IMR-90 (cell line): ENCODE results near the gene SHROOM4. TPM values are rescaled to one million over a fixed set of nuclear protein-coding genes. Genes with fewer than 3 reads are reported as not detected.

Experiments
- ATAC-seq: fragments of 200-7000 bp; cut with Tn5 transposase; 2 replicates; pipeline ENCODE4 v1.9.1; 2020; ENCODE audit warnings: low read depth, mild to moderate bottlenecking, moderate library complexity
- BruUV-seq: library from RNA; stranded (reverse); fragments of 400-500 nt; replicated peaks from 2 replicates; lab custom pipeline; 2021; lab: Mats Ljungman, UMichigan
- CTCF ChIA-PET: fragments of 300-600 bp; formaldehyde crosslinking; extraction: SDS; loops from one replicate; lab custom pipeline; 2021; ENCODE audit warnings: antibody characterized with exemption; lab: Yijun Ruan, JAX
- POLR2A ChIA-PET: fragments of 300-600 bp; sonication (Branson Sonifier 250); formaldehyde crosslinking; loops from one replicate; lab custom pipeline; 2022; ENCODE audit warnings: antibody characterized with exemption; ENCODE audit not compliant: unreplicated experiment; lab: Charles Lee
- DNase-seq: peaks from one replicate; pipeline ENCODE4 v3.0.0; 2013
- H2AFZ ChIP-seq: replicated peaks from 2 replicates; pipeline ENCODE3; 2013; ENCODE audit warnings: low read length, mild to moderate bottlenecking; ENCODE audit not compliant: poor library complexity
- H2AK5ac ChIP-seq: 2 replicates; pipeline ENCODE4 v1.6.1; 2013; ENCODE audit warnings: low read depth, low read length, inconsistent platforms
- H2AK9ac ChIP-seq: replicated peaks from 2 replicates; pipeline ENCODE3; 2013; ENCODE audit warnings: mild to moderate bottlenecking, low read depth, low read length, moderate library complexity; ENCODE audit not compliant: poor library complexity
- H2BK120ac ChIP-seq: 2 replicates; pipeline ENCODE4 v1.6.1; 2013; ENCODE audit warnings: low read depth, low read length, inconsistent platforms
- H2BK15ac ChIP-seq: 3 replicates; pipeline ENCODE4 v1.6.1; 2013; ENCODE audit warnings: low read depth, low read length, inconsistent platforms
- H2BK20ac ChIP-seq: 2 replicates; pipeline ENCODE4 v1.6.1; 2013; ENCODE audit warnings: low read depth, mild to moderate bottlenecking, inconsistent platforms, low read length, moderate library complexity
- H2BK5ac ChIP-seq: 2 replicates; pipeline ENCODE4 v1.6.1; 2013; ENCODE audit warnings: mild to moderate bottlenecking, low read depth, low read length, inconsistent platforms; ENCODE audit not compliant: poor library complexity, severe bottlenecking
- H3K14ac ChIP-seq: replicated peaks from 2 replicates; pipeline ENCODE4 v1.6.1; 2013; ENCODE audit warnings: low read depth, low read length, inconsistent platforms
- H3K18ac ChIP-seq: 2 replicates; pipeline ENCODE4 v1.6.1; 2013; ENCODE audit warnings: low read depth, low read length, control low read depth
- H3K23ac ChIP-seq: 2 replicates; pipeline ENCODE4 v1.6.1; 2013; ENCODE audit warnings: low read depth, low read length, inconsistent platforms
- H3K27ac ChIP-seq: 2 replicates; pipeline ENCODE4 v1.5.1; 2013; ENCODE audit warnings: mild to moderate bottlenecking, control low read depth, low read length; ENCODE audit not compliant: insufficient read depth
- H3K27me3 ChIP-seq: 2 replicates; pipeline ENCODE4 v1.6.1; 2013; ENCODE audit warnings: low read length; ENCODE audit not compliant: control insufficient read depth, insufficient read depth
- H3K36me3 ChIP-seq: 2 replicates; pipeline ENCODE4 v1.6.1; 2013; ENCODE audit warnings: low read length, mixed read lengths; ENCODE audit not compliant: control insufficient read depth, insufficient read depth
- H3K4ac ChIP-seq: 2 replicates; pipeline ENCODE4 v1.6.1; 2013; ENCODE audit warnings: low read depth, low read length, inconsistent platforms
- H3K4me1 ChIP-seq: 2 replicates; pipeline ENCODE4 v1.6.1; 2013; ENCODE audit warnings: low read length, mixed read lengths; ENCODE audit not compliant: control insufficient read depth, insufficient read depth
- H3K4me2 ChIP-seq: 2 replicates; pipeline ENCODE4 v1.6.1; 2013; ENCODE audit warnings: low read depth, mild to moderate bottlenecking, control low read depth, low read length, moderate library complexity
- H3K4me3 ChIP-seq: 2 replicates; pipeline ENCODE4 v1.5.1; 2013; ENCODE audit warnings: low read depth, mild to moderate bottlenecking, control low read depth, low read length, moderate library complexity; ENCODE audit not compliant: insufficient read depth
- H3K56ac ChIP-seq: 2 replicates; pipeline ENCODE4 v1.6.1; 2013; ENCODE audit warnings: low read length, inconsistent platforms; ENCODE audit not compliant: insufficient read depth; ENCODE audit errors: extremely low read depth
- H3K79me1 ChIP-seq, 2 experiments: 2 replicates each; pipeline ENCODE4 v1.6.1; 2013; ENCODE audit warnings: low read length in 2 of 2, inconsistent platforms in 1 of 2, low read depth in 1 of 2
- H3K9ac ChIP-seq: 2 replicates; pipeline ENCODE4 v1.6.1; 2013; ENCODE audit warnings: low read depth, low read length, control low read depth
- H3K9me1 ChIP-seq: 2 replicates; pipeline ENCODE4 v1.6.1; 2013; ENCODE audit warnings: low read length, inconsistent platforms; ENCODE audit not compliant: insufficient read depth
- H3K9me3 ChIP-seq: 2 replicates; pipeline ENCODE4 v1.6.1; 2013; ENCODE audit warnings: low read length; ENCODE audit not compliant: control insufficient read depth, insufficient read depth
- H4K20me1 ChIP-seq: 2 replicates; pipeline ENCODE4 v1.6.1; 2013; ENCODE audit warnings: low read length, inconsistent platforms; ENCODE audit not compliant: insufficient read depth
- H4K5ac ChIP-seq: 2 replicates; pipeline ENCODE4 v1.6.1; 2013; ENCODE audit warnings: mild to moderate bottlenecking, low read depth, low read length, control low read depth
- H4K8ac ChIP-seq, 2 experiments: 2 replicates each; pipeline ENCODE4 v1.6.1; 2013; ENCODE audit warnings: low read depth in 2 of 2, low read length in 2 of 2, control low read depth in 1 of 2, inconsistent platforms in 1 of 2
- H4K91ac ChIP-seq: 2 replicates; pipeline ENCODE4 v1.6.1; 2013; ENCODE audit warnings: low read depth, low read length, inconsistent platforms; ENCODE audit not compliant: insufficient read depth
- BHLHE40 ChIP-seq: fragments of 150-350 bp; IDR thresholded peaks from 2 replicates; pipeline ENCODE4 v1.6.1; 2016; ENCODE audit warnings: mild to moderate bottlenecking, low read depth, low read length
- CEBPB ChIP-seq: IDR thresholded peaks from 2 replicates; pipeline ENCODE4 v1.6.1; 2012; ENCODE audit warnings: low read depth, low read length, improper control_type of control experiment
- CHD1 ChIP-seq: IDR thresholded peaks from 2 replicates; pipeline ENCODE4 v1.6.1; 2012; ENCODE audit warnings: low read depth, low read length, improper control_type of control experiment
- FOS ChIP-seq: fragments of 150-350 bp; IDR thresholded peaks from 2 replicates; pipeline ENCODE4 v1.6.1; 2016; ENCODE audit warnings: low read depth, low read length
- MAFK ChIP-seq: IDR thresholded peaks from 2 replicates; pipeline ENCODE4 v1.6.1; 2012; ENCODE audit warnings: low read depth, low read length, improper control_type of control experiment
- MAZ ChIP-seq: IDR thresholded peaks from 2 replicates; pipeline ENCODE4 v1.6.1; 2012; ENCODE audit warnings: low read depth, mild to moderate bottlenecking, low read length, improper control_type of control experiment, moderate library complexity, borderline replicate concordance
- MXI1 ChIP-seq: IDR thresholded peaks from 2 replicates; pipeline ENCODE4 v1.6.1; 2012; ENCODE audit warnings: low read depth, mild to moderate bottlenecking, low read length, moderate library complexity, borderline replicate concordance
- NFE2L2 ChIP-seq: fragments of 150-350 bp; IDR thresholded peaks from 2 replicates; pipeline ENCODE4 v1.6.1; 2016; ENCODE audit warnings: low read depth, mild to moderate bottlenecking, low read length
- POLR2A ChIP-seq: IDR thresholded peaks from 2 replicates; pipeline ENCODE4 v1.6.1; 2012; ENCODE audit warnings: mild to moderate bottlenecking, low read depth, low read length
- RAD21 ChIP-seq: IDR thresholded peaks from 2 replicates; pipeline ENCODE4 v1.6.1; 2012; ENCODE audit warnings: low read length, improper control_type of control experiment
- RCOR1 ChIP-seq: IDR thresholded peaks from 2 replicates; pipeline ENCODE4 v1.6.1; 2012; ENCODE audit warnings: mild to moderate bottlenecking, low read length, improper control_type of control experiment; ENCODE audit not compliant: insufficient replicate concordance
- RFX5 ChIP-seq: IDR thresholded peaks from 2 replicates; pipeline ENCODE4 v1.8.0; 2012; ENCODE audit warnings: low read depth, mild to moderate bottlenecking, low read length, moderate library complexity
- SMC3 ChIP-seq: fragments of 150-350 bp; IDR thresholded peaks from 2 replicates; pipeline ENCODE4 v1.6.1; 2016; ENCODE audit warnings: low read depth, mild to moderate bottlenecking, antibody characterized with exemption, low read length, moderate library complexity
- WGBS, 2 experiments: methylation state at CpG; one replicate each; pipeline versions ENCODE4 v1.1.5 to v1.1.7; 2013; ENCODE audit warnings: missing lambda C conversion rate in 2 of 2; ENCODE audit not compliant: insufficient read length in 1 of 2; ENCODE audit errors: extremely low coverage in 2 of 2; 5-methylcytosine and 5-hydroxymethylcytosine counted together
- dilution Hi-C: fragments of 300-500 bp; cut with HindIII; formaldehyde crosslinking; loops from one replicate; pipeline ENCODE4 v1.14.3; 2018; ENCODE audit warnings: low sequenced_read_pairs; ENCODE audit not compliant: unreplicated experiment
- in situ Hi-C: fragments of 300-500 bp; cut with MboI; formaldehyde crosslinking; loops from 3 replicates; pipeline ENCODE4 v1.14.3; 2019; ENCODE audit warnings: low sequenced_read_pairs, inconsistent platforms, mixed read lengths
- intact Hi-C: fragments of 100-400 bp; cut with micrococcal nuclease; formaldehyde crosslinking; loops from 2 replicates; pipeline ENCODE4 v1.10.0; 2022
- polyA plus RNA-seq, 3 experiments: library from polyadenylated mRNA; depleted of rRNA; stranded (reverse); fragments of >200 nt; gene quantifications; 2 replicates each; pipeline ENCODE4 v1.2.3, GENCODE V29; 2012; ENCODE audit warnings: low replicate concordance in 1 of 3
- total RNA-seq: library from RNA; depleted of rRNA; stranded (reverse); fragments of >200 nt; gene quantifications from 2 replicates; pipeline ENCODE4 v1.2.3, GENCODE V29; 2012
- TF ChIP-seq, protein P1 (sequence below): conservative IDR thresholded peaks from 2 replicates; pipeline ENCODE4 v1.5.1; 2012; ENCODE audit warnings: mild to moderate bottlenecking, low read depth, low read length, improper control_type of control experiment
- TF ChIP-seq, protein P2 (sequence below): fragments of 150-350 bp; IDR thresholded peaks from 2 replicates; pipeline ENCODE4 v1.6.1; 2016; ENCODE audit warnings: low read depth, mild to moderate bottlenecking, low read length, moderate library complexity, borderline replicate concordance
- TF ChIP-seq, protein P3 (sequence below): fragments of 150-350 bp; IDR thresholded peaks from 2 replicates; pipeline ENCODE4 v1.6.1; 2017; ENCODE audit warnings: mild to moderate bottlenecking, antibody characterized with exemption, low read length, low read depth

The SHROOM4 gene
- total and polyA plus RNA-seq, 2 of the 4 experiments (the other 2 are of a cell fraction) = 1.0 to 2.2 TPM

DNA sequence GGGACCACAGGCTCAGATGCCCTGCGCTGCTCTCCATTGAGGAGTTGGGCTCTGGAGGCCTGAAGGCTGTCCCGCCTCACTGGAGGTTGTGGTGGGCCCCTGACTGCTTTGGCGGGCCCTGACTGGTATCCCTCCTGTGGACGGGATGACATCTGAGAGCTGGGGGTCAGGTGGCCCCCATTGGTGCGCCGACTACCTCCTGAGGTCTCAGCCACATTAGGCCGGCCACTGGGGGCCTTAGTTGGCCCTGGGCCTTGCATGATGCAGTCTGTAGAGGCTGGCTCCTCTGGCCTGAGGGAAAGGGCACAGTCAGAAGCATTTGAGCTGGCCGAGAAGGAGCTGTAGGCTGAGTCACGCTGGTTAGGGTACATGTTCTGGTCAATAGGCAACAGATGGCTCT is 178.8 kb downstream of the SHROOM4 start:
- H2AFZ ChIP-seq = no peak overlapping the region
- in situ Hi-C loops = no loop called here
- TF ChIP-seq RFX5 (no peak), MXI1 (no peak), SMC3 (no peak), CHD1 (no peak), POLR2A (no peak), RAD21 (no peak), MAFK (no peak), NFE2L2 (no peak), MAZ (no peak), RCOR1 (no peak), BHLHE40 (no peak), CEBPB (no peak), FOS (no peak)
- TF ChIP-seq, protein P1, sequence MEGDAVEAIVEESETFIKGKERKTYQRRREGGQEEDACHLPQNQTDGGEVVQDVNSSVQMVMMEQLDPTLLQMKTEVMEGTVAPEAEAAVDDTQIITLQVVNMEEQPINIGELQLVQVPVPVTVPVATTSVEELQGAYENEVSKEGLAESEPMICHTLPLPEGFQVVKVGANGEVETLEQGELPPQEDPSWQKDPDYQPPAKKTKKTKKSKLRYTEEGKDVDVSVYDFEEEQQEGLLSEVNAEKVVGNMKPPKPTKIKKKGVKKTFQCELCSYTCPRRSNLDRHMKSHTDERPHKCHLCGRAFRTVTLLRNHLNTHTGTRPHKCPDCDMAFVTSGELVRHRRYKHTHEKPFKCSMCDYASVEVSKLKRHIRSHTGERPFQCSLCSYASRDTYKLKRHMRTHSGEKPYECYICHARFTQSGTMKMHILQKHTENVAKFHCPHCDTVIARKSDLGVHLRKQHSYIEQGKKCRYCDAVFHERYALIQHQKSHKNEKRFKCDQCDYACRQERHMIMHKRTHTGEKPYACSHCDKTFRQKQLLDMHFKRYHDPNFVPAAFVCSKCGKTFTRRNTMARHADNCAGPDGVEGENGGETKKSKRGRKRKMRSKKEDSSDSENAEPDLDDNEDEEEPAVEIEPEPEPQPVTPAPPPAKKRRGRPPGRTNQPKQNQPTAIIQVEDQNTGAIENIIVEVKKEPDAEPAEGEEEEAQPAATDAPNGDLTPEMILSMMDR = no peak
- TF ChIP-seq, protein P2, sequence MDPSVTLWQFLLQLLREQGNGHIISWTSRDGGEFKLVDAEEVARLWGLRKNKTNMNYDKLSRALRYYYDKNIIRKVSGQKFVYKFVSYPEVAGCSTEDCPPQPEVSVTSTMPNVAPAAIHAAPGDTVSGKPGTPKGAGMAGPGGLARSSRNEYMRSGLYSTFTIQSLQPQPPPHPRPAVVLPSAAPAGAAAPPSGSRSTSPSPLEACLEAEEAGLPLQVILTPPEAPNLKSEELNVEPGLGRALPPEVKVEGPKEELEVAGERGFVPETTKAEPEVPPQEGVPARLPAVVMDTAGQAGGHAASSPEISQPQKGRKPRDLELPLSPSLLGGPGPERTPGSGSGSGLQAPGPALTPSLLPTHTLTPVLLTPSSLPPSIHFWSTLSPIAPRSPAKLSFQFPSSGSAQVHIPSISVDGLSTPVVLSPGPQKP = no peak
- TF ChIP-seq, protein P3, sequence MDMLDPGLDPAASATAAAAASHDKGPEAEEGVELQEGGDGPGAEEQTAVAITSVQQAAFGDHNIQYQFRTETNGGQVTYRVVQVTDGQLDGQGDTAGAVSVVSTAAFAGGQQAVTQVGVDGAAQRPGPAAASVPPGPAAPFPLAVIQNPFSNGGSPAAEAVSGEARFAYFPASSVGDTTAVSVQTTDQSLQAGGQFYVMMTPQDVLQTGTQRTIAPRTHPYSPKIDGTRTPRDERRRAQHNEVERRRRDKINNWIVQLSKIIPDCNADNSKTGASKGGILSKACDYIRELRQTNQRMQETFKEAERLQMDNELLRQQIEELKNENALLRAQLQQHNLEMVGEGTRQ = no peak
- BruUV-seq = no TSS peak
- no peak overlapping the region for H2AK9ac ChIP-seq
- H3K4me2 ChIP-seq = no peak overlapping the region
- intact Hi-C loops = no loop called here
- no peak overlapping the region for H2BK15ac ChIP-seq
- no peak overlapping the region for H3K18ac ChIP-seq
- H3K9me3 ChIP-seq = no peaks in the 10 kb centered on the region
- no peak overlapping the region for H3K4ac ChIP-seq
- ChIA-PET CTCF (no interaction called here), POLR2A (no interaction called here)
- no peak overlapping the region for H2AK5ac ChIP-seq
- H3K14ac ChIP-seq = no peak overlapping the region
- no peak overlapping the region for H3K56ac ChIP-seq
- no peak overlapping the region for H3K4me3 ChIP-seq
- no peak overlapping the region for H3K9ac ChIP-seq
- dilution Hi-C loops = no loop called here
- H4K91ac ChIP-seq = no peak overlapping the region
- no peak overlapping the region for H2BK120ac ChIP-seq
- H3K27ac ChIP-seq = no peak overlapping the region
- H3K9me1 ChIP-seq = no peaks in the 10 kb centered on the region
- no peak overlapping the region for H2BK20ac ChIP-seq
- H2BK5ac ChIP-seq = no peak overlapping the region
- no peaks in the 10 kb centered on the region for H4K20me1 ChIP-seq
- H4K5ac ChIP-seq = no peak overlapping the region
- peaks cover 6% of the 10 kb centered on the region for H3K27me3 ChIP-seq
- no peaks in the 10 kb centered on the region for H3K36me3 ChIP-seq
- ATAC-seq (no peak), DNase-seq (no peak)
- no peaks in the 10 kb centered on the region for H3K79me1 ChIP-seq
- H4K8ac ChIP-seq = no peak overlapping the region
- H3K4me1 ChIP-seq = no peaks in the 10 kb centered on the region
- H3K23ac ChIP-seq = no peak overlapping the region
- WGBS, 2 experiments = 90% methylated on average over 3 of the region's 9 CpGs; no CpG with 5 or more reads in 1 of the 2 experiments
